Dedifferentiated amniotic fluid mesenchymal stem cell (primary cell): ENCODE data around the gene VPS36.
"Not testable (repeated sequence)": the region's sequence is repeated elsewhere in the genome, so short reads cannot be mapped to it uniquely, and the experiment has no call there.

ENCODE experiments used
- DNase-seq: peaks from one replicate; pipeline ENCODE4 v3.0.0-alpha.2; 2016; ENCODE audit errors: extremely low spot score

Gene VPS36, protein sequence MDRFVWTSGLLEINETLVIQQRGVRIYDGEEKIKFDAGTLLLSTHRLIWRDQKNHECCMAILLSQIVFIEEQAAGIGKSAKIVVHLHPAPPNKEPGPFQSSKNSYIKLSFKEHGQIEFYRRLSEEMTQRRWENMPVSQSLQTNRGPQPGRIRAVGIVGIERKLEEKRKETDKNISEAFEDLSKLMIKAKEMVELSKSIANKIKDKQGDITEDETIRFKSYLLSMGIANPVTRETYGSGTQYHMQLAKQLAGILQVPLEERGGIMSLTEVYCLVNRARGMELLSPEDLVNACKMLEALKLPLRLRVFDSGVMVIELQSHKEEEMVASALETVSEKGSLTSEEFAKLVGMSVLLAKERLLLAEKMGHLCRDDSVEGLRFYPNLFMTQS

DNA sequence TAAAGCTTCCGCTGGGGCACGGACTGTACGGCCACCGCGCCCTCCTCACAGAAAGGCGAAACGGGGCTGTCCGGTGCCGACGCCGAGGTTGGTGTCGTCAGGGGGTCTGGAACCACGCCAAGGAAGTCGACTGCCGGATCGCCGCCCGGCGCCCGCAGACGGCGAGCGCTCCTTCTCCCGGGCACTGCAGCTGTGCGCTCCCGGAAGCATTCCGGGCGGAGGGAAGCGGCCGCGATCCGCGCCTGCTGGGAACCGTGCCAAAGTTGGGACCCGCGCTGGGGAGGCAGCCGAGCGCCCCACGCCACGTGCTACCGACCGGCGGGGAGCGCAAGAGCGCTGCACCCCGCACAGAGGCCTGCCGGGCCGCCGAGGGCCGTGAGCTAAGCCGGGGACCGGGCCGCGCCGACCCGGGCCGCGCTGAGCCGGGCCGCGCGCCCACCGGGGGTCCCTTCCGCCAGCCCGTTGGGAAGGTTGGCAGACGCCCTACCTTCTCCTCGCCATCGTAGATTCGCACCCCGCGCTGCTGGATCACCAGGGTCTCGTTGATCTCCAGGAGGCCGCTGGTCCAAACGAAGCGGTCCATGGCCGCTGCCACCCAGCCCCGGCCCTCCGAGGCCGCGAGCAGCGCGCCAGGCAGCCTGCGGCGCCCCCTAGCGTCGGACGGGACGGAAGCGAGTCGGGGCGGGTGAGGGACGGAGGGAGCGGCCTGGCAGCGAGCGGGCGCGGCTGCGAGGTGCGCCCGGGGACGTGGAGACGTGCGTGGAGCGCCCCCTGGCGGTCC lies at the start of gene VPS36:
TSS of gene VPS36 (minus strand) at position 623 of the 781 bp plus-strand sequence. CDS start at position 583, 40 bp downstream.
- peak; percentile 94 for DNase-seq

DNA sequence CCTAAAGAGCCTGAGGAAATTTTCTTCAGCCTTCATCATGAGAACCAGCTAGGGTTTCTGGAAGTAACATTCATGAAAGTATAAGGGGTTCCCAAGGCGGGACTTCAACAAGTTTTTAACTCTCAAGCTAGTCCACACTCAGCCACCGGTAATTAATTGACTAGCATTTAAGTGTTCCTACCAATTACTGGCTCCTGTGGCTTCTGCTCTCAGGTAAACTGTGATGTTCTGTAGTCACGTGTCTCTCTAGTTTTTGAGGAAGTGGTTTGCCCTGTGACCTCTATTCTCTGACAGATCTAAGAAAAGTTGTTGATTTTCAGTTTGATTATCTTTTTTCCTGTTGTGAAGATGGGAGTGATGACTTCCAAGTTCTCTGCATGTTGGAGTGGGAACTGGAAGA lies 47.5 kb upstream of the VPS36 start:
- not testable (repeated sequence) for DNase-seq

DNA sequence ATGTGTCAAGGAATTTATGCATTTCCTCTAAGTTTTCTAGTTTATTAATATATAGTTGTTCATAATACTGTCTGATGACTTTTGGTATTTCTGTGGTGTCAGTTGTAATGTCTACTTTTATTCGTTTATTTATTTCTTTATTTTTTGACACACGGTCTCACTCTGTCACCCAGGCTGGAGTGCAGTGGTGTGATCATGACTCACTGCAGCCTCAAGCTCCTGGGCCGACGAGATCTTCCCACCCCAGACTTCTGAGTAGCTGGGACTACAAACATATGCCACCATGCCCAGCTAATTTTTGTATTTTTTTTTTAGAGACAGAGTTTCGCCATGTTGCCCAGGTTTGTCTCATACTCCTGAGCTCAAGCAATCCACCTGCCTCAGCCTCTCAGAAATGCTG lies 43.8 kb upstream of the VPS36 start:
- not testable (repeated sequence) for DNase-seq

DNA sequence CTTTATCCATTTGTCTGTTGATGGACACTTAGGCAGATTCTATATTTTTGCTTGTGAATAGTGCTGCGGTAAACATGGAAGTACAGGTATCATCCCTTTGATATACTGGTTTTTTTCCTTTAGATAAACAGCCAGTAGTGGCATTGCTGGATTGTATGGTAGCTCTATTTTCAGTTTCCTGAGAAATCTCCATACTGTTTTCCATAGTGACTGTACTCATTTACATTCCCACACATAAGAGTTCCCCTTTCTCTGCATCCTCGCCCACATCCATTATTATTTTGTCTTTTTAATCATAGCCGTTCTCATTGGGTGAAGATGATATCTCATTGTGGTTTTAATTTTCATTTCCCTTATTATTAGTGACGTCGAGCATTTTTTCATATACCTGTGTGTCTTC lies 40.6 kb upstream of the VPS36 start:
- not testable (repeated sequence) for DNase-seq

DNA sequence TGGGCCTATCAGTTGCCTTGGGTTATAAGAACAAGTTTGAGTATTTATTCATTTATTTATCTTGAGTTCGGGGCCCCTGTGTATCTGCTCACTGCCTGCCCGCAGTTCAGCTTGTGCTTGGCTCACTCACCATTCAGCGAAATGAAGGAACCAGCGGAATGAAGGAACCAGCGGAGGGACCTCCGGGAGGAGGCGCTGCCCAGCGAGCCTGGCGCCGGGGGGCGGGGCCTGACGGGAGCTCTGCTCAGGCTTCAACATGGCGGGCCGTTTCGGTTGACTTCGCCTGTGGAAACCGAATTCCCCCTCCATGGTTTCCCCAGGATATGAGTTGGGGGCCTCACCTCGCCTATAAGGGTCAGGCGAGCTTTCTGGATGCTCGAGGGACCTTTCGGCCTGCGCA lies 38.3 kb upstream of the VPS36 start:
- DNase-seq = not testable (repeated sequence)

DNA sequence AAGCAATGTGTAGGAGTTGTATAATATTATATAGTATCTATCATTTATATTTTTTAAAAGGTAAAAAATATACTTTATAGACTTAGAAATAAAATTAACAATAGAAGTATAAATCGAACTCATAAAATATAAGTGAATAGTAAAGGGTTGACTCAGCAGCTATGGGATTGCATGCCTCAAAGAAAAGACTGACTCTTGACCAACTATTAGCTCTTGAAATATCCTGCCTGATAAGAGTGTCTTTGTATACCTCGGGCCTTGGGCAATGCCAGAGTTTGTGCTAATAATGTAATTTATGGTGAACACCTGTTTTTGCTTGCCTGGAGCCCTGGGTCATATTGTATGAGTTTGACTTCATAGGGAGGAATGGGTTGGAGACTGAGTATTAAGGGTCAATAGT lies 36.6 kb upstream of the VPS36 start:
- DNase-seq = not testable (repeated sequence)

DNA sequence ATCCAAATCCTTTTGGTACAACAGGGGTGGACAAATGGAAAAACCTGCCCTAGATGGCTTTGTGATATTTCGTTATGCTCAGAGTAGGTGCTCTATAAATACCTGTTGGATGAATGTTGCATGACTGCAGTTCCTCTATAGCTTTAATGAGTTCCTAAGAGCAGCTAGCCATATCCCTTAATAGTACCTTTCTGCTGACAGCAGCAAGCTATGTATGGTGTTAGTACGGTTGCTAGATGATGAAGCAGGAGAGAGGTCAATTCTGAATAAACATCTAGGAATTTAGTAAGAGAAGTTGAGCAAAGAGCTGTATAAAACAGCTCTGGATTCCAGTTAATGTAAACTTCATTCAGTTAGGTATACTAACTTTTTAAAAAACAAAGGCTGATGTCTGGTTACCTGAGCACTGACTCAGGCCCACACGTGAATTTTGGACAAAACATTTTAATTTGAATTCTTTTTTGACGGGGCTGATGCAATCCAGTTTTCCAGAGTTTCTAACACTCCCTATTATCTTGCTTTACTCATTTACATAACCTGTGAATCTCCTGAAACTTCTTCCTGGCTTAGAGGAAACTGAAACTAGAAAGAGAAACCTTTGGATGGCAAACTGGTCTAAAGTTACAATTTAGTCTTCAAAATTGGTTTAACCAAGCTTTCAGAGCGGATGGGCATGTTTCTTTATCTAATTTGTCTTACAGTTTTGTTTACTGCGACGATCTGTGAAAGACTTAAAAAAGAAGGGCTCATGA lies 30.4 kb upstream of the VPS36 start:
- DNase-seq = not testable (repeated sequence)

DNA sequence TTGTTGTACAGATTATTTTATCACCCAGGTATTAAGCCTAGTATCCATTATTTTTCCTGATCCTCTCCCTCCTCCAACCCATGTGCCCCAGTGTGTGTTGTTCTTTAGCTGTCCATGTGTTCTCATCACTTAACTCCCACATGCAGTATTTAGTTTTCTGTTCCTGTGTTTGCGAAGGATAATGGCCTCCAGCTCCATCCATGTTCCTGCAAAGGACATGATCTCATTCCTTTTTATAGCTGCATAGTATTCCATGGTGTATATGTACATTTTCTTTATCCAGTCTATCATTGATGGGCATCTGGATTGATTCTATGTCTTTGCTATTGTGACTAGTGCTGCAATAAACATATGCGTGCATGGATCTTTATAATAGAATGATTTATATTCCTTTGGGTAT lies 18.1 kb upstream of the VPS36 start:
- not testable (repeated sequence) for DNase-seq

DNA sequence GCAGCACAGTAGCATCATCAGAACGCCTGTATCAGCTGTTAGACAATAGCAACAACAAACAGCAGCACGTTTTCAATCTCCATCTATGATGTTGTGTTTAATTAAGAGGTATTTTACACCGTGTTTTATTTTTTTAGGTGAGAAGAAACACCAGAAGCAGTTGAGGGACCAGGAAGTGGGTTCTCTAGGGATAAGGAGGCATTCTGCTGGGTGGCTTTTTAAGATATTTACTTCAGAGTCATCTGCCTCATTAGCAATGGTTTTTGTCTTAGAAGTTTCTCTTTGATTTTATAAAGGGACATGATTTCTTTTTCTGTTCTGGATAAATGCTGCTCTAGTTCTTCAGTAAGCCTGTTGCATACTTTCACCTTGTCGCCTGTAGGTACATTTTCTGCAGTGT lies 13.1 kb upstream of the VPS36 start:
- no peak for DNase-seq

DNA sequence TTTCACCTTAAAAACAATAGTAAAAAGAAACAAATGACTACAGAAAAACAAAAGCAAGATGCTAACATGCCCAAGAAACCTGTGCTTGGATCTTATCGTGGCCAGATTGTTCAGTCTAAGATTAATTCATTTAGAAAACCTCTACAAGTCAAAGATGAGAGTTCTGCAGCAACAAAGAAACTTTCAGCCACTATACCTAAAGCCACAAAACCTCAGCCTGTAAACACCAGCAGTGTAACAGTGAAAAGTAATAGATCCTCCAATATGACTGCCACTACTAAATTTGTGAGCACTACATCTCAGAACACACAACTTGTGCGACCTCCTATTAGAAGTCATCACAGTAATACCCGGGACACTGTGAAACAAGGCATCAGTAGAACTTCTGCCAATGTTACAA lies 10.8 kb upstream of the VPS36 start:
- no peak for DNase-seq

DNA sequence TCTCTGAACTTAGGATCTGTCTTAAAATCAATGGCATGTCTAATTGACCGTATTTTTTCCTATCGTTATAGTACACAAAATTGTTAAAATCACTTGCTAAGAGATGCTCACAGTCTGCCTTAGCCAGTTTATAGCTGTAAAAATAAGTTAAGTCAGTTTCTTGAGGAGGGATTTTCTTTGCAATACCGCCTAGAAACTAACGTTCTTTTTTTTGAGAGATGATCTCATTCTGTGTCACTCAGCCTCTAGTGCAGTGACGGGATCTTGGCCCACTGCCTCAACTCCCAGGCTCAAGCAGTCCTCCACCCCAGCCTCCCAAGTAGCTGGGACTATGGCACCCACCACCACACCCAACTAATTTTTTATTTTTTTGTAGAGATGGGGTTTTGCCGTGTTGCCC lies 9.2 kb upstream of the VPS36 start:
- DNase-seq = no peak

DNA sequence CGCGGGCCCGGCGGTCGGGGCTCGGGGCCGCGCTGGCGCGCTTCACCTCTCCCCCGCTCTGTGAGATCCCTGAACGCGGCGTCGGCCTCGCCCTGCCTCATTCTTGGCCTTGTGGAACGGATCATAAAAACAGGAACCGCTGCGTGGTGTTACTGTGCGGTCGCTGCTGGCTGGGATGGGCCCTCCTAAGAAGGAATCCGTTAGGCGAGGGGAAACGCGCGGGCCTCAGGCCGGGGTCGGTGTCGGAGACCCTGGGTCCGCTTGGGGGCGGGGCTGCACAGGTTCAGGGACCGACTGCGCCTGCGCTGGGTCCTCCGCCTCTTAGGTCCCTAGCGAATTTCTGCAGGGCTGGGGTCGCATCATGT lies 5.2 kb upstream of the VPS36 start:
- peak; percentile 34 for DNase-seq

DNA sequence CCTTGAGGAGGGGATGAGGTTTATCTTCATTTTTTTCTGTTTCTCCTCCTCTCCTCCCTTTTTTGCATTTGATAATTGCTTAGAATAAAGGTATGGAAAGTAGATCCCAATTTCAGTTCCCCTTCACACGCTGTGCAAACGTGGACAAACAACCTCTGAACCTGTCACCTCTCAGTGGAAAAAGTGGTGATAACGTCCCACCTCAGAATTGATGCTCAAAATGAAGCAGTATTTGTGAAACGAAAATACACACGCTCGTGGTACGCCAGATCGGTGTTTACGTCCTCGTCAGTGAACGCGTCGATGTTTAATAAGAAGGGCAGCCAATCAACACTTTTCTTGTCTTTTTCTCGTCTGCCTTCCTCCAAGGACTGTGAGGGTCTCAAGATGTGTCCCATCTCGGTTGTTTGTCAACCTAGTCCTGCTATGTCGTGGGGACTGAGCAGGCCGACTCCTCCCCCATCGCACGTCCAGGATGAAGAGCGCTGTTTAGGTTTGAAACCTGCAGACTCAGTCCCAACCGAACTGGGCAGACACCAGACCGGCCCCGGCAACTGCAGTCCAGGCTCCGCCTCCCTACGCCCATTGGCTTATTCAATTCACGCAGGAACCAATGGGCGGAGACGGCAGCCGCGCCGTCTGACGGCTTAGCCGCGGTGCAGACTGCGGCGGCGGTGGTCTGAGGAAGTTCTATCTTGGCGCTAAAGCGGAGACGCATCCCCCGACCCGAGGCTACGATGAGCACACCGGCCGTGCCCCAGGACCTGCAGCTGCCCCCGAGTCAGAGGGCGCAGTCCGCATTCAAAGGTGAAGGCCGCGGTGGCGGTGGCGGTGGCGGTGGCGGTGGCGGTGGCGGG lies 4.6 kb upstream of the VPS36 start, which contains the start of gene CKAP2:
TSS of gene CKAP2 (plus strand) at position 659 of the 857 bp plus-strand sequence. CDS start at position 738, 79 bp downstream.
- DNase-seq = peak; percentile 93

DNA sequence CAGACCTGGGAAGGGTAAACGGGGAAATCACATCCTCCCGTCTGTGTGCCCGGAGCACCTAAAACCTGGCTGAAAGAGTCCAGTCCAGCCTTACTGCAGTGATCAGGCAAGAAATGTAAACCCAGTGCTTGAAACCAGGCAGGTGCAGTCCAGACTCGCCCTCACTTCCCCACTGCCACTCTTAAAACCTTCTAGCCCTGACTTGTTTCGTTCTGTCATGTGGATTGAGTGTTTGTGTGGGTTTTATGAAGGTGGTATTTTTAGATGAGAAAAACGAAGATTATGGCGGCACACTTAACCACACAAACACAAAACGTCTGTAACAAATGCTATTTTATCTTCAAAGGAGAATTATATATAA lies 4.0 kb upstream of the VPS36 start:
- DNase-seq = no peak

DNA sequence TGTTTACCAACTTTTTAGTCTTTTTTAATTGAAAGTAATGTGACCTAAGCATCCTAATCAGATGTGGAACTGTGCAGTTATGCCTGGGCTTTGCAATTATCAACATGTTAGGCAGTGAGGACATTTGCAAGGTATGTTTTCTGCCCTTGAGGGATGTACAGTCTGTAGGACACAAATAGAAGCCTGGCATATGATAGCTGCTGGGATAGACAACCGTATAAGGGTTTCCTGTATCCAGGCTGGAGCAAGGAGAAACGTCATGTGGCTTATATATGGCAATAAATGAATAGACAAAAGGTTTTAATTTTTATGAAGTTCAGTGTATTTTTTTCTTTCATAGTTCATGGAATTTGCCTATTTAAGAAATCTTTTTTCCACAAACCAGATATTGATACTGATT lies 2.0 kb upstream of the VPS36 start:
- DNase-seq = no peak

DNA sequence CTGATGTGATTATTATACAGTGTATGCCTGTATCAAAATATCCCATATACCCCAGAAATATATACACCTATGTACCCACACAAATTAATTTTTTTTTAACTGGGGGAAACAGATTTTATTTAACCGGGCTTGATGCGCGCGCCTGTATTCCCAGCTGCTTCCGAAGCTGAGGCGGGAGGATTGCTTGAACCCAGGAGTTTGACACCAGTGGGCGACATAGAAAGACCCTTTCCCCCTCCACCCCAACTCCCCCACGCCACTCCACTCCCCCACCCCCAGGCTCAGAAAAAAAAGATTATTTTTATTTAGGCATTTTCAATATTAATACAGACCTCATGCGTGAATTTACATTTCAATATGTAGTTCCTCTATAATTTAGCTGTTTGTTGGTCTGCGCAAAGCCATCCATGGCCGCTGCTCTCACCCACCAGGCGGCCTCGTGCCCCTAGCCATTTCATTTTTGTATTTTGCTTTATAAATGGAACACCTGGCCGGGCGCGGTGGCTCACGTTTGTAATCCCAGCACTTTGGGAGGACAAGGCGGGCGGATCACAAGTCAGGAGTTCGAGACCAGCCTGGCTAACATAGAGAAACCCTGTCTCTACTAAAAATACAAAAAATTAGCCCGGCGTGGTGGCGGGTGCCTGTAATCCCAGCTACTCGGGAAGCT lies 836 bp upstream of the VPS36 start:
- DNase-seq = no peak

DNA sequence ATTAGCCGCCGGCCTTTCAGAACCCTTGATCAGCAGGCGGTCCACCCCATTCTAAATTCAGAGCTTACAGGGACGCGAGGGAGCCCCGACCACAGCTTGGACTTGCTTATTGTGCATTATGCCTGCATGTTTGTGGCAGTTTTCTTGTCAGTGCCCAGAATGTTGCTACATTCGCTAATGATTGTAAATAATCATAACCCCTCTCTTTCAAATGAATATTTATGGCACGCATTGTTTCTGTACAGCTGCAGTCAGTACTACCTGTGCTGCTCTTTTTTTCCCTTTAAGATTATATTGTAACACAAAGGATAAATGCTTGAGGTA lies 321 bp upstream of the VPS36 start:
- no peak for DNase-seq

DNA sequence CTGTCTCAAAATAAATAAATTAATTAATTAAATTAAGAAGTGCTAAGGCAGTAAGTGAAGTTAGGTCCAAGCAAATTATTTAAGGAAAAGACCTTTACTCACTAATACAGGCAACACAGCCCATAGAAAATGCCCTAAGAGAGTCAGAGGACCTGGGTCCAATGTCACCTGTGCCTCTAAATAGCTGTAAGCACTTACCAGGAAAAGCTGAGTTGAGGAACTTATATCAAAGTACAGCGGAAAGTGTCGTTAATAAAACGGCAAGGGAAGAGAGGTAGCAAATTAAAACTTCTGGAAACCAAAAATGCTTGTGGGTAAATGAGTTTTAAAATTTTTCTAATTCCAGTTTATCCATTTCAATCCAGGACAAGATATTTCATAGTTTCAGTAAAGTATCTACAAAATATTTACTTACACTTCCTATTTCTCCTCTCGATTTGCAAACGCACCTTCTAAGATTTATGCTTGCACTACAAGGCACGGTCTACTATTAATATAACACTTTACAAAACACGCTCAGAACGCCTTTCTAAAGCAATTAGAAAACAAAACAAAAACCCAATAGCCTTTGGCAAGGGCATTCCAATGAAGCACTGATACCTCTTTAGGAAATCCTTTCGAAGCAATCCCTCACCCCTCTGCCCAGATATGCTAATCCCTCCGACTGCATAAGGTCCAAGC lies 963 bp downstream of the VPS36 start:
- DNase-seq = no peak

DNA sequence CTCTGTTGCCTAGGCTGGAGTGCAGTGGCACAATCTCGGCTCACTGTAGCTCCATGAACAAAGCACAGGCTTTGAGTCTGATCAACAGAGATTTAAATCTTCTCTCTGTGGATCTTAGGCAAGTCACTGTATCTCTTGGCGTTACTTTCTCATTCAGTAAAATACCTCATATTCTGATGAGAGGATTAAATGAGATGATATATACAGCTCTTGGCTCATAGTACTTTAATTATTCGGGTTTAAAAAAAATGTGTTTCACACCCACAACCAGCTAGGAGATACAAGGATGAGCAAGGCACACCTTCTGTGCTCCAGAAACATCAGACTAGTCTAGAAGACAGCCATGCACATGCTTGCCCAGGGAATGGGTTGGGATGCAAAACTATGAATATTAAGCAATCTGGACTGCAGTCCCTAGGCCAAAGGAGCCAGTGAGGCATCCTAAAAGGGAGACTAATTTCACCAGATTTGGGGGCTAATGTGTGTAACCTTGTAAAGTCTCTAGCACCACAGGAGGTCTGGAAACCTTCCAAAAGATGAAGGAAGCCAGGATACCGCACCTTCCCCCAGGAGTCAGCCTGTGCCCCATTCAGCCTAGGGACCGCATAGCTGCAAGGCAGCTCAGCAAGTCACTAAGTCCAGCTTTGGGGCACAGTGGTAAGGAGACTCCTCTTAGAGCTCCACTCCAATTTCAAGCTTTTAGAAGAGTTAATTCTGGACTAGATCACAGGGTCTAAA lies 2.5 kb downstream of the VPS36 start:
- no peak for DNase-seq

DNA sequence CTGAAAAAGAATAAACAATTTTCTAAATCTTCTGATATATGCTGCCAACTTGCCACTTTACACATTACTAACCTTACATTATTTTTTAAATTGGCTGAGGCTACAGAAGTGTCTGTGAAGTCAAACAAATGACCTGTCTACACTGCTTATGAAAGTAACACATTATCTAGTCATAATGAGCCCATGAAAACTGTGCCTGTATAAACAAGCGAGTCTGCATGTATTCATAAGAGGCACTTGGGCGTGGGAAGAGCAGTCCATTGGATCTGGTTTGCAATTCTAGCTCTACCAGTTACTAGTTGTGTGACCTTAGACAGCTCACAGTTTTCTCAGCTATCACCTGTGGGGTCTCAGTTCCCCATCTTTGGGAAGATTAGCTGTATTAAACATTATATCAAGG lies 3.1 kb downstream of the VPS36 start:
- no peak for DNase-seq
